ENCODE results near the gene STING1.
A peak's percentile ranks its signal among the peaks of the same experiment; 100 is the strongest.
"Not testable (repeated sequence)": the region's sequence is repeated elsewhere in the genome, so short reads cannot be mapped to it uniquely, and the experiment has no call there.

STING1 gene

DNA sequence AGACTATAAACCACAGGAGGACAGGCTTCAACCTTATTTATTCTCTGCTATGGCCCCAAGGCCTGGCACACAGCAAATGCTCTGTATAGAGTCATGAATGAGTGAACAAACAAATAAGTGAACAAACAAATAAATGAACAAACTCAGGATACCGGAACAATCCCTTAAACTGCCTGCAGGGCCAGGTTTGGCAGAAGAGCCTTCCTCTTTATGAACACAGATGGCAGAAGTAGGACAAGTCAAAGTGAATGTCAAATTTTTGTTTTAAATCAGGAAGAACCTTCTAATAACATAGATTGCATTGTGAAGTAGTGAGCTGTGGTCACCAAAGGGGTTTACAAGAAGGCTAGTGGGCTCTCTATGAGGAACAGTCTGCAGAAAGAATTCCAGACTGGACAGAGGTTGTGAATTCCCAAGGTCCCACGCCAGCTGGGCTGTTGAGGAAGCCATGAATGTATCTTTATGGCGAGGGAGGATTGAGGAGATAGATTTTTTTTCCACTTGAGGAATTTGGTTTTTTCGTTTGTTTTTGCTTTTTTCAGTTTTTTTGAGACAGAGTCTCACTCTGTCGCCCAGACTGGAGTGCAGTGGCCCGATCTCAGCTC lies 30.3 kb upstream of the STING1 start:
- Histone ChIP-seq H3K4me1 (ENCODE audit: low read length) (peaks cover 27% of the 10 kb centered on the region), H3K36me3 (replicated peaks; ENCODE audit: low read depth, low read length) (no peaks in the 10 kb centered on the region), H3K9ac (ENCODE audit: low read length) (no peak overlapping the region), H3K27me3 (ENCODE audit: low read depth, low read length) (no peaks in the 10 kb centered on the region), H3K79me2 (ENCODE audit: low read length) (no peaks in the 10 kb centered on the region), H2AFZ (ENCODE audit: low read depth, low read length) (no peak overlapping the region), H3K4me3 (ENCODE audit: low read length) (no peak overlapping the region), H3K27ac (ENCODE audit: low read length) (no peak overlapping the region), H4K20me1 (ENCODE audit: insufficient read depth, low read length) (no peaks in the 10 kb centered on the region), H3K4me2 (ENCODE audit: low read length) (peak overlapping the region; percentile 21; the same call in 1 of the 2 replicates), H3K9me3 (ENCODE audit: insufficient read depth, low read length) (no peaks in the 10 kb centered on the region)
- no peak for TF ChIP-seq CTCF (IDR thresholded peaks at IDR 0.05; ENCODE audit: low read depth, low read length)
- TF ChIP-seq EZH2phosphoT487 (IDR thresholded peaks at IDR 0.05; ENCODE audit: low read depth): no peak

DNA sequence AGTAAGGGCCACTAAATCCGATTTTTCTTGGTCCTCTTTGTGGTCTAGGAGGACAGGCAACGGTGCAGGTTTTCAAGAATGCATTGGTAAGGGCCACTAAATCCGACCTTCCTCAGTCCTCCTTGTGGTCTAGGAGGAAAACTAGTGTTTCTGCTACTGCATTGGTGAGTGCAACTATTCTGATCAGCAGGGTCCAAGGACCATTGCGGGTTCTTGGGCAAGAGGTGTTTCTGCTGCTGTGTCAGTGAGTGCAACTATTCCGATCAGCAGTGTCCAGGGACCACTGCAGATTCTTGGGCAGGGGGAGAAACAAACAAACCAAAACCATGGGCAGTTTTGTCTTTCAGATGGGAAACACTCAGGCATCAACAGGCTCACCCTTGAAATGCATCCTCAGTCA lies 22.2 kb upstream of the STING1 start:
- not testable (repeated sequence) for H3K9me3 ChIP-seq (ENCODE audit: insufficient read depth, low read length); H3K27me3 ChIP-seq (ENCODE audit: low read depth, low read length); H3K27ac ChIP-seq (ENCODE audit: low read length); H4K20me1 ChIP-seq (ENCODE audit: insufficient read depth, low read length); H3K36me3 ChIP-seq (replicated peaks; ENCODE audit: low read depth, low read length); H3K4me1 ChIP-seq (ENCODE audit: low read length); H3K9ac ChIP-seq (ENCODE audit: low read length); H3K4me3 ChIP-seq (ENCODE audit: low read length); H3K79me2 ChIP-seq (ENCODE audit: low read length); H2AFZ ChIP-seq (ENCODE audit: low read depth, low read length); H3K4me2 ChIP-seq (ENCODE audit: low read length)

DNA sequence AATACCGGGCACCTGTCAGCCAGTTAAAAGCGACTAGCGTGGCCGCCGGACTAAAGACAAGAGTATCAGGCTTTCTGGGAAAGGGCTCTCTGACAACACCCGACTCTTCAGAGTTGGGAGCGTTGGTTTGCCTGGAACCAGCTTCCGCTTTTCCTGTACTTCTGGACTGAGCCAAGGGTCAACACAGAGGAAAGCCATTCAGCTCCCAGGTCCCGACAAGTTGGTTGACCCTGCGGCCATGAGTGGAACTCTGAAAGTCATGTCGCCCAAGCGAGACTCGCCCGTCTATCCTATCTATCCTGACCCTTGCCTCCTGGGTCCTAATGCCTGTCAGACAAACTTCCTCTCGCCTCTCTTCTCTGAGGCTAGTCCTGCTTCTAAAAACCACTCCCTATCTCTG lies 21.3 kb upstream of the STING1 start:
- H3K36me3 ChIP-seq (replicated peaks; ENCODE audit: low read depth, low read length); H2AFZ ChIP-seq (ENCODE audit: low read depth, low read length); H3K4me3 ChIP-seq (ENCODE audit: low read length); H3K4me1 ChIP-seq (ENCODE audit: low read length); H3K9me3 ChIP-seq (ENCODE audit: insufficient read depth, low read length); H4K20me1 ChIP-seq (ENCODE audit: insufficient read depth, low read length); H3K79me2 ChIP-seq (ENCODE audit: low read length); H3K4me2 ChIP-seq (ENCODE audit: low read length); H3K27ac ChIP-seq (ENCODE audit: low read length); H3K9ac ChIP-seq (ENCODE audit: low read length); H3K27me3 ChIP-seq (ENCODE audit: low read depth, low read length): not testable (repeated sequence)

- H3K79me2 ChIP-seq (ENCODE audit: low read length); H3K4me2 ChIP-seq (ENCODE audit: low read length); H2AFZ ChIP-seq (ENCODE audit: low read depth, low read length); H3K27ac ChIP-seq (ENCODE audit: low read length); H3K4me3 ChIP-seq (ENCODE audit: low read length); H3K36me3 ChIP-seq (replicated peaks; ENCODE audit: low read depth, low read length); H3K27me3 ChIP-seq (ENCODE audit: low read depth, low read length); H3K4me1 ChIP-seq (ENCODE audit: low read length); H3K9ac ChIP-seq (ENCODE audit: low read length); H4K20me1 ChIP-seq (ENCODE audit: insufficient read depth, low read length); H3K9me3 ChIP-seq (ENCODE audit: insufficient read depth, low read length): not testable (repeated sequence)
Observed at GRCh38 chr5:139503036-139503817, 20.7 kb upstream of the STING1 start.

DNA sequence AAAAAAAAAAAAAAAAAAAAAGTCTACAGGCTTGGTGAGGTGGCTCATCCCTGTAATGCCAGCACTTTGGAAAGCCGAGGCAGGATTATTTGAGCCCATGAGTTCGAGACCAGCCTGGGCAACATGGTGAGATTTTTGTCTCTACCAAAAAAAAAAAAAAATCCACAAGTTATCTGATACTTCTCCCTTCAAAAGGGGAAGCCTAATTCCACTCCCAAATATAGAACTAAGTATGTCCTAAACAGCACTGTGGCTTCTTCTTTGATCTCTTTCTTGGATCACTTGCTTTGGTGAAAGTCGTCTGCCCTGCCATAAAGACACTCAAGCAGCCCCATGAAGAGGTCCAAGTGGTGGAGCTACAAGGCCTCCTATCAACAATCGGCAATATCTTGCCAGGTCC lies 18.8 kb upstream of the STING1 start:
- Histone ChIP-seq H3K36me3 (replicated peaks; ENCODE audit: low read depth, low read length) (no peaks in the 10 kb centered on the region), H4K20me1 (ENCODE audit: insufficient read depth, low read length) (no peaks in the 10 kb centered on the region), H2AFZ (ENCODE audit: low read depth, low read length) (no peak overlapping the region), H3K79me2 (ENCODE audit: low read length) (no peaks in the 10 kb centered on the region), H3K4me3 (ENCODE audit: low read length) (no peak overlapping the region), H3K27ac (ENCODE audit: low read length) (no peak overlapping the region), H3K9me3 (ENCODE audit: insufficient read depth, low read length) (no peaks in the 10 kb centered on the region), H3K4me2 (ENCODE audit: low read length) (no peak overlapping the region), H3K9ac (ENCODE audit: low read length) (no peak overlapping the region), H3K27me3 (ENCODE audit: low read depth, low read length) (no peaks in the 10 kb centered on the region), H3K4me1 (ENCODE audit: low read length) (no peaks in the 10 kb centered on the region)
- TF ChIP-seq EZH2phosphoT487 (IDR thresholded peaks at IDR 0.05; ENCODE audit: low read depth) (no peak), CTCF (IDR thresholded peaks at IDR 0.05; ENCODE audit: low read depth, low read length) (no peak)

Measured in OCI-LY3 (cell line).